Liver (tissue), 9 donors: ENCODE measurements around the gene MAN1A2. TPM values are rescaled to one million over a fixed set of nuclear protein-coding genes. Genes with fewer than 3 reads are reported as not detected.

Experiments used
- DNase-seq: peaks from one replicate; pipeline ENCODE4 v3.0.0-alpha.2; 2017; ENCODE audit warnings: low spot score
- H3K27ac ChIP-seq, 2 donors: one replicate each; pipeline ENCODE4 v1.7.0; 2013; ENCODE audit warnings: inconsistent platforms in 2 of 2, low read length in 2 of 2, control low read depth in 1 of 2, low read depth in 1 of 2, mild to moderate bottlenecking in 1 of 2
- H3K27me3 ChIP-seq, 4 donors: one replicate each; pipeline versions ENCODE4 v1.6.1 to v1.7.0; 2013; ENCODE audit warnings: low read length in 3 of 4, inconsistent platforms in 1 of 4, mild to moderate bottlenecking in 1 of 4, moderate library complexity in 1 of 4; ENCODE audit not compliant: control insufficient read depth in 4 of 4, insufficient read depth in 4 of 4
- H3K36me3 ChIP-seq, 4 donors: one replicate each; pipeline versions ENCODE4 v1.6.1 to v1.7.0; 2013; ENCODE audit warnings: low read length in 3 of 4, mild to moderate bottlenecking in 3 of 4, low read depth in 1 of 4, moderate library complexity in 1 of 4; ENCODE audit not compliant: control insufficient read depth in 4 of 4, insufficient read depth in 3 of 4
- H3K4me1 ChIP-seq, 4 donors: one replicate each; pipeline versions ENCODE4 v1.6.1 to v1.7.0; 2013; ENCODE audit warnings: low read length in 3 of 4, mild to moderate bottlenecking in 3 of 4, moderate library complexity in 1 of 4; ENCODE audit not compliant: control insufficient read depth in 4 of 4, insufficient read depth in 4 of 4
- H3K4me3 ChIP-seq, 3 donors: one replicate each; pipeline versions ENCODE4 v1.6.1 to v1.7.0; 2013; ENCODE audit warnings: low read length in 3 of 3, control low read depth in 1 of 3, low read depth in 1 of 3, mild to moderate bottlenecking in 1 of 3
- H3K9ac ChIP-seq, 2 donors: one replicate each; pipeline ENCODE4 v1.7.0; 2013; ENCODE audit warnings: low read length in 2 of 2, mild to moderate bottlenecking in 2 of 2, moderate library complexity in 2 of 2, control low read depth in 1 of 2, low read depth in 1 of 2
- H3K9me3 ChIP-seq, 4 donors: one replicate each; pipeline versions ENCODE4 v1.6.1 to v1.7.0; 2013; ENCODE audit warnings: low read length in 3 of 4; ENCODE audit not compliant: control insufficient read depth in 4 of 4
- EGR1 ChIP-seq, 2 donors: IDR thresholded peaks; 2 replicates each; pipeline ENCODE4 v1.6.1; 2016 to 2018; ENCODE audit warnings: antibody characterized with exemption in 2 of 2, low read depth in 2 of 2
- FOXA1 ChIP-seq: IDR thresholded peaks from 2 replicates; pipeline ENCODE4 v1.6.1; 2016; ENCODE audit warnings: antibody characterized with exemption
- FOXA2 ChIP-seq: IDR thresholded peaks from 2 replicates; pipeline ENCODE4 v1.6.1; 2016; ENCODE audit warnings: antibody characterized with exemption
- GABPA ChIP-seq, 2 donors: IDR thresholded peaks in 1 of 2; conservative IDR thresholded peaks in 1 of 2; 2 replicates each; pipeline ENCODE4 v1.6.1; 2016; ENCODE audit warnings: antibody characterized with exemption in 2 of 2, mild to moderate bottlenecking in 1 of 2, moderate library complexity in 1 of 2
- NR2F2 ChIP-seq: IDR thresholded peaks from 2 replicates; pipeline ENCODE4 v1.6.1; 2016; ENCODE audit warnings: antibody characterized with exemption
- RAD21 ChIP-seq, 2 donors: IDR thresholded peaks; 2 replicates each; pipeline ENCODE4 v1.6.1; 2016; ENCODE audit warnings: antibody characterized with exemption in 2 of 2, mild to moderate bottlenecking in 2 of 2
- RXRA ChIP-seq, 2 donors: IDR thresholded peaks; 2 replicates each; pipeline ENCODE4 v1.6.1; 2017 to 2018; ENCODE audit warnings: antibody characterized with exemption in 2 of 2, mild to moderate bottlenecking in 1 of 2
- SP1 ChIP-seq: IDR thresholded peaks from 2 replicates; pipeline ENCODE4 v1.6.1; 2018; ENCODE audit warnings: antibody characterized with exemption, mild to moderate bottlenecking
- TAF1 ChIP-seq: conservative IDR thresholded peaks from 2 replicates; pipeline ENCODE4 v1.6.1; 2016; ENCODE audit warnings: antibody characterized with exemption, mild to moderate bottlenecking
- YY1 ChIP-seq: IDR thresholded peaks from 2 replicates; pipeline ENCODE4 v1.6.1; 2016; ENCODE audit warnings: antibody characterized with exemption, mild to moderate bottlenecking
- WGBS: extraction: QIAGEN DNeasy Blood & Tissue Kit; methylation state at CpG from one replicate; pipeline ENCODE4 v1.1.7; 2013; 5-methylcytosine and 5-hydroxymethylcytosine counted together
- polyA plus RNA-seq, 2 donors: library from polyadenylated mRNA; stranded (reverse) in 1 of 2; unstranded in 1 of 2; fragments of 200-250 nt in 1 of 2; fragments of >200 nt in 1 of 2; fragmentation: Nextera tagmentation in 1 of 2; extraction: Ambion mirVana in 1 of 2; gene quantifications; one replicate each; pipeline versions ENCODE4 v1.2.1 to v1.2.3, GENCODE V29; 2013 to 2015
- total RNA-seq, 2 donors: library from RNA; depleted of rRNA; stranded (reverse); fragments of >200 nt; gene quantifications; one replicate each; pipeline ENCODE4 v1.2.3, GENCODE V29; 2014
- TF ChIP-seq, protein P1 (sequence below): IDR thresholded peaks from 2 replicates; pipeline ENCODE4 v1.6.1; 2016; ENCODE audit warnings: antibody characterized with exemption
- TF ChIP-seq, protein P2 (sequence below): IDR thresholded peaks from 2 replicates; pipeline ENCODE4 v1.6.1; 2016; ENCODE audit warnings: antibody characterized with exemption
- TF ChIP-seq, protein P3 (sequence below): fragments of 150-350 bp; IDR thresholded peaks from 2 replicates; pipeline ENCODE4 v1.5.1; 2017; ENCODE audit warnings: improper control_type of control experiment, low read depth, low read length; ENCODE audit not compliant: missing input control
- donor health status: healthy.
- donor health status: healthy.
- donor health status: healthy.
- donor health status: healthy.
- donor health status: healthy.

The MAN1A2 gene
- total and polyA plus RNA-seq, 4 donors: 10.9 to 58.7 (median 25.1) TPM

DNA sequence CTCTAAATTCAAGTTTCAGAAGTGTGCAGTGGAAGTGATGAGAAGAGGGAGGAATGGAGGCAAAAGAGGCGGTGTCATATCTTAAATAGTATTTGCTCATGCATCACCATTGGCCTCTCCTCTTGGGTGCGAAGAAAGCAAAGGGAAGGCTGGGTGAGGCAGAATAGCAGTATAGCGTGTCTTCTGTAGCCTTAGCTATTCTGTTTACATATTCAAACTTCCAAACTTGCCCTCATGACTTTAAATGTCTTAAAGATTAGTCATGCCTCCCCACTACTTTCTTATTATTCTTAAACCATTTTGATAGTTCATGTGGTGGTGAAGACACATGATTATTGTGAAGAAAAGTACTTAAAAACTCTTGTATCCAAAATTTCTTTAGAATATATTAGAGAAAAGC is 134.0 kb downstream of the MAN1A2 start:
- TF ChIP-seq, protein P1, sequence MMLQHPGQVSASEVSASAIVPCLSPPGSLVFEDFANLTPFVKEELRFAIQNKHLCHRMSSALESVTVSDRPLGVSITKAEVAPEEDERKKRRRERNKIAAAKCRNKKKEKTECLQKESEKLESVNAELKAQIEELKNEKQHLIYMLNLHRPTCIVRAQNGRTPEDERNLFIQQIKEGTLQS: no peak
- TF ChIP-seq RXRA (IDR thresholded peaks at IDR 0.05) (no peak), RAD21 (IDR thresholded peaks at IDR 0.05) (no peak), NR2F2 (no peak), GABPA (IDR thresholded peaks at IDR 0.05 in 1 of 2, conservative IDR thresholded peaks at IDR 0.05 in 1 of 2) (no peak), EGR1 (IDR thresholded peaks at IDR 0.05; ENCODE audit: low read depth in 2 of 2) (no peak), FOXA2 (no peak)
- TF ChIP-seq, protein P2, sequence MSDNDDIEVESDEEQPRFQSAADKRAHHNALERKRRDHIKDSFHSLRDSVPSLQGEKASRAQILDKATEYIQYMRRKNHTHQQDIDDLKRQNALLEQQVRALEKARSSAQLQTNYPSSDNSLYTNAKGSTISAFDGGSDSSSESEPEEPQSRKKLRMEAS: no peak
- TF ChIP-seq, protein P3, sequence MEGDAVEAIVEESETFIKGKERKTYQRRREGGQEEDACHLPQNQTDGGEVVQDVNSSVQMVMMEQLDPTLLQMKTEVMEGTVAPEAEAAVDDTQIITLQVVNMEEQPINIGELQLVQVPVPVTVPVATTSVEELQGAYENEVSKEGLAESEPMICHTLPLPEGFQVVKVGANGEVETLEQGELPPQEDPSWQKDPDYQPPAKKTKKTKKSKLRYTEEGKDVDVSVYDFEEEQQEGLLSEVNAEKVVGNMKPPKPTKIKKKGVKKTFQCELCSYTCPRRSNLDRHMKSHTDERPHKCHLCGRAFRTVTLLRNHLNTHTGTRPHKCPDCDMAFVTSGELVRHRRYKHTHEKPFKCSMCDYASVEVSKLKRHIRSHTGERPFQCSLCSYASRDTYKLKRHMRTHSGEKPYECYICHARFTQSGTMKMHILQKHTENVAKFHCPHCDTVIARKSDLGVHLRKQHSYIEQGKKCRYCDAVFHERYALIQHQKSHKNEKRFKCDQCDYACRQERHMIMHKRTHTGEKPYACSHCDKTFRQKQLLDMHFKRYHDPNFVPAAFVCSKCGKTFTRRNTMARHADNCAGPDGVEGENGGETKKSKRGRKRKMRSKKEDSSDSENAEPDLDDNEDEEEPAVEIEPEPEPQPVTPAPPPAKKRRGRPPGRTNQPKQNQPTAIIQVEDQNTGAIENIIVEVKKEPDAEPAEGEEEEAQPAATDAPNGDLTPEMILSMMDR: no peak
- no peak for DNase-seq
- Histone ChIP-seq H3K9ac (no peak overlapping the region), H3K9me3 (no peaks in the 10 kb centered on the region), H3K27me3 (no peaks in the 10 kb centered on the region), H3K27ac (no peak overlapping the region), H3K36me3 (peaks cover 0 to 16% (median 7%) of the 10 kb centered on the region in 4 donors), H3K4me3 (no peak overlapping the region), H3K4me1 (no peaks in the 10 kb centered on the region)
- 96% methylated on average over 3 of the region's 3 CpGs for WGBS

DNA sequence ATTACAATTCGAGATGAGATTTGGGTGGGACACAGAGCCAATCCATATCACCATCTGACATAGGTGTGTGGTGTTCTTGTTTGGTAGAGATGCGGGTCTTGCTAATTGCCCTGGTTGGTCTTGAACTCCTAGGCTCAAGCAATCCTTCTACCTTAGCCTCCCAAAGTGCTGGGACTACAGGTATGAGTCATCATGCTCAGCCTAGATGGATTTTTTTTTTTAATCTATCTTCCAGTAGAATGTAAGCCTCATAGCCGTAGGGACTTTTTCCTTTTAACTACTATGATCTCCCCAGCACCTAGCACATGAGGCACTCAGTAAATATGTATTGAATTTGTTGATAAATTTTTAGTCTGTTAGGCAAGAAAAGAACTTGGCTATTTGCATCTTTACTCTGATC is 144.0 kb downstream of the MAN1A2 start:
- 90% methylated on average over 3 of the region's 3 CpGs for WGBS
- Histone ChIP-seq H3K9me3 (no peaks in the 10 kb centered on the region), H3K4me3 (no peak overlapping the region), H3K36me3 (peaks cover 0 to 3% (median 1%) of the 10 kb centered on the region in 4 donors), H3K9ac (no peak overlapping the region), H3K27ac (no peak overlapping the region), H3K27me3 (no peaks in the 10 kb centered on the region), H3K4me1 (no peaks in the 10 kb centered on the region)
- no peak for DNase-seq
- TF ChIP-seq, protein P1: no peak
- no peak for TF ChIP-seq EGR1 (IDR thresholded peaks at IDR 0.05; ENCODE audit: low read depth in 2 of 2)
- TF ChIP-seq SP1: no peak
- no peak for TF ChIP-seq TAF1
- TF ChIP-seq YY1: no peak

DNA sequence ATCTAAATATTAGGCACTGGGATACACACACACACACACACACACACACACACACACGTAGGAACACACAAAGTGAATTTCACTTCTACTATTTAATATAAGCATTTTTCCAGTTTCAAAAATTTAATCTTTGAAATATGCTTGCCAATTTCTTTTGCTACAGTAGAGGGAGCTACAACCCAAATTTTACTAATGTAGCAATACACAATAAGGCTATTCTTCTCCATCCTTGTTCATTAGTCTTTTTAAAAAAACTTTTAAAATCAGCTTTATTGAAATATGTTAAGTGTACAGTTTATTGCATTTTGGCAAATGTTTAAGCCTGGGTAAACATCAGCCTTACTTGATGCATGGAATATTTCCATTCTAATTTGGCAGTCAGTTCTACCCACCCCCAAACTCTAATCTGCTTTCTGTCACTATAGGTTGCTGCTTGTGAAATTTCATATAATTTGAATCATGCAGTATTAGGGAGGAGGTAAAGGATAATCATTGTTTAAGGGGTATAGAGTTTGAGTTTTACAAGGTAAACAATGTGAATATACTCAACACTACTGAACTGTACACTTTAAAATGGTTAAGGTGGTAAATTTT is 145.6 kb downstream of the MAN1A2 start:
- no peak for DNase-seq
- Histone ChIP-seq H3K9ac (no peak overlapping the region), H3K9me3 (no peaks in the 10 kb centered on the region), H3K36me3 (peaks cover 0 to 3% (median 2%) of the 10 kb centered on the region in 4 donors), H3K4me3 (no peak overlapping the region), H3K27me3 (no peaks in the 10 kb centered on the region), H3K4me1 (no peaks in the 10 kb centered on the region), H3K27ac (no peak overlapping the region)
- WGBS: 13% methylated on average over 1 of the region's 1 CpG
- TF ChIP-seq, protein P3: peak; percentile 60
- TF ChIP-seq FOXA1 (no peak), RAD21 (IDR thresholded peaks at IDR 0.05) (peak; percentile 81 to 84)
